ENCODE results near the gene BLCAP. TPM values are rescaled to one million over a fixed set of nuclear protein-coding genes. Genes with fewer than 3 reads are reported as not detected.
A peak's percentile ranks its signal among the peaks of the same experiment; 100 is the strongest.

BLCAP gene
- total RNA-seq, 1 donor from 2014 or later = 97.2 TPM

GRCh38 chr20:37540001-37540400 is 12.3 kb upstream of the BLCAP start:
- no peak for DNase-seq
- Mint-ChIP-seq H3K9me3 (ENCODE audit: unreplicated experiment) (no peaks in the 10 kb centered on the region), H3K36me3 (ENCODE audit: unreplicated experiment) (no peaks in the 10 kb centered on the region), H3K27ac (ENCODE audit: unreplicated experiment) (no peak overlapping the region), H3K4me1 (ENCODE audit: low read depth, unreplicated experiment) (peaks cover 23% of the 10 kb centered on the region), H3K27me3 (ENCODE audit: unreplicated experiment) (no peaks in the 10 kb centered on the region), H3K4me3 (ENCODE audit: unreplicated experiment) (no peak overlapping the region)
- no peak for TF ChIP-seq CTCF (IDR thresholded peaks at IDR 0.05; ENCODE audit: partially characterized antibody, unreplicated experiment)

- peaks cover 23% of the 10 kb centered on the region for H3K4me1 Mint-ChIP-seq (ENCODE audit: low read depth, unreplicated experiment)
- no peak overlapping the region for H3K4me3 Mint-ChIP-seq (ENCODE audit: unreplicated experiment)
- no peaks in the 10 kb centered on the region for H3K36me3 Mint-ChIP-seq (ENCODE audit: unreplicated experiment)
- H3K27me3 Mint-ChIP-seq (ENCODE audit: unreplicated experiment) = no peaks in the 10 kb centered on the region
- no peak for TF ChIP-seq CTCF (IDR thresholded peaks at IDR 0.05; ENCODE audit: partially characterized antibody, unreplicated experiment)
- H3K27ac Mint-ChIP-seq (ENCODE audit: unreplicated experiment) = no peak overlapping the region
- no peak for DNase-seq
- no peaks in the 10 kb centered on the region for H3K9me3 Mint-ChIP-seq (ENCODE audit: unreplicated experiment)
These were observed 11.7 kb upstream of the BLCAP start for GRCh38 chr20:37539424-37539823.

- Mint-ChIP-seq H3K27me3 (ENCODE audit: unreplicated experiment) (no peaks in the 10 kb centered on the region), H3K4me3 (ENCODE audit: unreplicated experiment) (no peak overlapping the region), H3K4me1 (ENCODE audit: low read depth, unreplicated experiment) (peaks cover 18% of the 10 kb centered on the region), H3K9me3 (ENCODE audit: unreplicated experiment) (peaks cover 1% of the 10 kb centered on the region), H3K36me3 (ENCODE audit: unreplicated experiment) (no peaks in the 10 kb centered on the region), H3K27ac (ENCODE audit: unreplicated experiment) (peak overlapping the region; percentile 76)
- TF ChIP-seq CTCF (IDR thresholded peaks at IDR 0.05; ENCODE audit: partially characterized antibody, unreplicated experiment) = no peak
- no peak for DNase-seq
These were observed 10.3 kb upstream of the BLCAP start for GRCh38 chr20:37538003-37538402.

- no peak for TF ChIP-seq CTCF (IDR thresholded peaks at IDR 0.05; ENCODE audit: partially characterized antibody, unreplicated experiment)
- Mint-ChIP-seq H3K4me1 (ENCODE audit: low read depth, unreplicated experiment) (peaks cover 18% of the 10 kb centered on the region), H3K27me3 (ENCODE audit: unreplicated experiment) (no peaks in the 10 kb centered on the region), H3K4me3 (ENCODE audit: unreplicated experiment) (no peak overlapping the region), H3K9me3 (ENCODE audit: unreplicated experiment) (peaks cover 1% of the 10 kb centered on the region), H3K36me3 (ENCODE audit: unreplicated experiment) (no peaks in the 10 kb centered on the region), H3K27ac (ENCODE audit: unreplicated experiment) (no peak overlapping the region)
- DNase-seq = no peak
These were observed 9.8 kb upstream of the BLCAP start for GRCh38 chr20:37537505-37537904.

GRCh38 chr20:37535443-37536132 is 7.9 kb upstream of the BLCAP start:
- H3K27ac Mint-ChIP-seq (ENCODE audit: unreplicated experiment) = no peak overlapping the region
- H3K4me3 Mint-ChIP-seq (ENCODE audit: unreplicated experiment) = no peak overlapping the region
- peaks cover 16% of the 10 kb centered on the region for H3K4me1 Mint-ChIP-seq (ENCODE audit: low read depth, unreplicated experiment)
- no peak for TF ChIP-seq CTCF (IDR thresholded peaks at IDR 0.05; ENCODE audit: partially characterized antibody, unreplicated experiment)
- no peak for DNase-seq
- H3K9me3 Mint-ChIP-seq (ENCODE audit: unreplicated experiment) = peaks cover 1% of the 10 kb centered on the region
- H3K27me3 Mint-ChIP-seq (ENCODE audit: unreplicated experiment) = no peaks in the 10 kb centered on the region
- H3K36me3 Mint-ChIP-seq (ENCODE audit: unreplicated experiment) = no peaks in the 10 kb centered on the region

Data from glutamatergic neuron (in vitro differentiated cells).